ENCODE results near the gene MAP3K21. TPM values are rescaled to one million over a fixed set of nuclear protein-coding genes. Genes with fewer than 3 reads are reported as not detected.

The MAP3K21 gene
- total RNA-seq, 4 donors from 2014 or later = 0.19 to 1.9 (median 1.1) TPM

DNA sequence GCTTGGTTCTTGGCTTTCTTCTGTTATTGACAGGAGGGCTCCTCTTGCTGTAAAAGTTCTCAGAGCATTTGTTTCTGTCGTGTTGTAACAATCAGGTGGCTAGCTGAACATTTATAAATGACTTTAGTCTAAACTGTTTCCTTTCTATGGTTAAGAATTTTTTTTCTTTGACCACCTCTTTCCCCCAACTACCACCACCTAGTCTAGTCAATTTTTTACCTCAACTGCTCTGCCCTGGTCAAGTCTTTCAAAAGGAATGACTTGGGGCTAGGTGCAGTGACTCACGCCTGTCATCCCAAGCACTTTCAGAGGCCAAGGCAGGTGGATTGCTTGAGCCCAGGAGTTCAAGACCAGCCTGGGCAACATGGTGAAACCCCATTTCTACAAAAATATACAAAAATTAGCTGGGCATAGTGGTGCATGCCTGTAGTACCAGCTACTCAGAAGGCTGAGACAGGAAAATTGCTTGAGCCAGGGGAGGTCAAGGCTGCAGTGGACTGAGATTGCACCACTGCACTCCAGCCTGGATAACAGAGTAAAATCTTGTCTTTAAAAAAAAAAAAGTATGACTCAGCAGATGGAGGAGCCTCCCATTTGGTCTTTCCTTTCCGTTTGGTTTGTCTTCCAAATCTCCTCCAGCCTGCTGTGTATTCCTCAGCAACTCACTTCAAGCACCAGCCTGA is 40.7 kb downstream of the MAP3K21 start:
- TF ChIP-seq, protein P1, sequence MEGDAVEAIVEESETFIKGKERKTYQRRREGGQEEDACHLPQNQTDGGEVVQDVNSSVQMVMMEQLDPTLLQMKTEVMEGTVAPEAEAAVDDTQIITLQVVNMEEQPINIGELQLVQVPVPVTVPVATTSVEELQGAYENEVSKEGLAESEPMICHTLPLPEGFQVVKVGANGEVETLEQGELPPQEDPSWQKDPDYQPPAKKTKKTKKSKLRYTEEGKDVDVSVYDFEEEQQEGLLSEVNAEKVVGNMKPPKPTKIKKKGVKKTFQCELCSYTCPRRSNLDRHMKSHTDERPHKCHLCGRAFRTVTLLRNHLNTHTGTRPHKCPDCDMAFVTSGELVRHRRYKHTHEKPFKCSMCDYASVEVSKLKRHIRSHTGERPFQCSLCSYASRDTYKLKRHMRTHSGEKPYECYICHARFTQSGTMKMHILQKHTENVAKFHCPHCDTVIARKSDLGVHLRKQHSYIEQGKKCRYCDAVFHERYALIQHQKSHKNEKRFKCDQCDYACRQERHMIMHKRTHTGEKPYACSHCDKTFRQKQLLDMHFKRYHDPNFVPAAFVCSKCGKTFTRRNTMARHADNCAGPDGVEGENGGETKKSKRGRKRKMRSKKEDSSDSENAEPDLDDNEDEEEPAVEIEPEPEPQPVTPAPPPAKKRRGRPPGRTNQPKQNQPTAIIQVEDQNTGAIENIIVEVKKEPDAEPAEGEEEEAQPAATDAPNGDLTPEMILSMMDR (IDR thresholded peaks at IDR 0.05; ENCODE audit: low read depth) = no peak

DNA sequence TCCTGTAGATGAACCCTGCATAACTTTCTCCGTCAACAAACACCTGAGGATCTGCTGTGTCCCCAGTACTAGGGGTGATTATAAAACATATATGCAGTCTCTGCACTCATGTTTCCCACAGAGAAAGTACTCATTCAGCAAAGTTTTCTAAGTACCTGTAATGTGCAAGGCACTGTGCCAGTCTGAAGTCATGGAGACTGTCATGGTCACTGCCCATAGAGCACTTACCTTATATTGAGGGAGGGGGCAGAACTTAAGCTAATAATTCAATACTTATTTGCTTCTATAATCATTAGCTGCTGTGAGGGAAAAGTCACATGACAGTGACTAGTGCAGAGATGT is 41.2 kb downstream of the MAP3K21 start:
- TF ChIP-seq, protein P1 (IDR thresholded peaks at IDR 0.05; ENCODE audit: low read depth) = no peak

DNA sequence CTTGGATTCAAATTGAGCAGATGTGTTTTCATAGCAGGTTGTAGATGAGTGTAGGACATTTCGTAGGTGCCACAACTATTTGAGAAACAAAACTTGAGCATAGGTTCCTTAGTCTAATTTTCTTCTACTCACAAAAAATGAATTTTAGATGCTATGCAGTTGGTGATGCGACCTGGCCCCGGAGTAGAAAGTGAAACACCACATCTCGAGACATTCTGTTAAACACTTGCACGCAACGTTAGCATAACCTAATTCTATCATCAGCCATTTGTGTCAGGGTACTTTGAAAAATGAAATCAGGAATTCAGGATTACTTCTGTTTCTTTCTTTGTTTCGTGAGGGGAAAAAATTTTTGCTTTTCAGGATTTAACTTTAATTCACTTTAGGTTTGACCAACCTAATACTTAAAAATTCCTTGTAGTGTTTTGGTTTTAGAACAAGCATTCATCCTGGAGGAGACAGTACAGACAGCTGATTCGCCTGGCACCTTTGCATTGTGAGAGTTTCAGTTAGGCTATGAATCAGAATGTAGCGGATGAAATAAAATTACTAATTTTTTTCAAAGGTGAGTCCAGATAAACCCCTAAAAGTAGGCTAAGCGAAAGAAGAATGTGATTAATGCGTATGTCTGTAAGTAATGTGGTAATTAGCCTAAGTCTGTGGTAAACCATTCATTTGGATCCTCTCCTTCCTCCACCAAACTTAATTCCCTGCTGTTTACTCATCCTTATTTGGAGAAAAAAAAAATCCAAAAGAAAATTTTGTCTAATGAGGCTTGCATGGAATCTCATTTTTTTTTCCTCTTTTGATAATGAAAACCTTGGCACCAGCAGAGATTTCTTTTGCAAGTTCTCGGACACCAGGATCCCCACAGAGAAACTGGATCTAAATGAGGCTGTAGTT is 44.9 kb downstream of the MAP3K21 start:
- TF ChIP-seq, protein P1 (IDR thresholded peaks at IDR 0.05; ENCODE audit: low read depth) = no peak

DNA sequence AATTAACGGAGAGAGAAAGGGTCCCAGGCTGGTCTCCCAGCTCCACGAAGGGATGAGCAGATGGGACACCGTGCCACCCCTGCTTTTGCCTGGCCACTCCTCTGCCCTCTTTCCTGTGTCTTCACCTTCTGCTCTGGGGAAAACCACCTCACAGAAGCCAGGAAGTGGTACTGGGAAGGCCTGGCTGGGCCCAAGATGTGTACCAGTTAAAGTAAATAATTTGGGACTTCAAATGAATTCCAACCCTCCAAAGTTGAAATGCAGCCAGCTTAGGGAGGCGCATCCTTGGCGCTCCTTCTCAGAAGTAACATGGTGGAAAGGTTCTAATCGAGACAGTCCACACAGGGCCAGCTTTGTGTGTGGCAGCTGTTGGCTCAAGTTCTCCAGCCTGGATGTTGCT is 45.7 kb downstream of the MAP3K21 start:
- TF ChIP-seq, protein P1 (IDR thresholded peaks at IDR 0.05; ENCODE audit: low read depth) = no peak

DNA sequence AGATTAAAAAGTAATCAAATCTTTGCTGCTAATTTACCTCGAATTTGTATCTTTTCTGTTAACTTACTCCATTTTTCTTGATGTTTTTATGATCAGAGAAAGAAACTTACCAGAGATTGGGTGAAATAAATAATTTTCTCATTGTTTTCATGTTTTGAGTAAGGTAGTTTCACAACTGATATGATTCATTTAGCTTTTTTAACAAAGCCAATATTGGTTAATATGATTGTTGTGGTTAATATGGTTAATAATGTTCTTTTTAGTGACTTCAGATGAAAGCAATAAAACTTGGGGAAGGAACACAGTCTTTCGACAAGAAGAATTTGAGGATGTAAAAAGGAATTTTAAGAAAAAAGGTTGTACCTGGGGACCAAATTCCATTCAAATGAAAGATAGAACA is 48.1 kb downstream of the MAP3K21 start:
- TF ChIP-seq, protein P1 (IDR thresholded peaks at IDR 0.05; ENCODE audit: low read depth) = no peak

DNA sequence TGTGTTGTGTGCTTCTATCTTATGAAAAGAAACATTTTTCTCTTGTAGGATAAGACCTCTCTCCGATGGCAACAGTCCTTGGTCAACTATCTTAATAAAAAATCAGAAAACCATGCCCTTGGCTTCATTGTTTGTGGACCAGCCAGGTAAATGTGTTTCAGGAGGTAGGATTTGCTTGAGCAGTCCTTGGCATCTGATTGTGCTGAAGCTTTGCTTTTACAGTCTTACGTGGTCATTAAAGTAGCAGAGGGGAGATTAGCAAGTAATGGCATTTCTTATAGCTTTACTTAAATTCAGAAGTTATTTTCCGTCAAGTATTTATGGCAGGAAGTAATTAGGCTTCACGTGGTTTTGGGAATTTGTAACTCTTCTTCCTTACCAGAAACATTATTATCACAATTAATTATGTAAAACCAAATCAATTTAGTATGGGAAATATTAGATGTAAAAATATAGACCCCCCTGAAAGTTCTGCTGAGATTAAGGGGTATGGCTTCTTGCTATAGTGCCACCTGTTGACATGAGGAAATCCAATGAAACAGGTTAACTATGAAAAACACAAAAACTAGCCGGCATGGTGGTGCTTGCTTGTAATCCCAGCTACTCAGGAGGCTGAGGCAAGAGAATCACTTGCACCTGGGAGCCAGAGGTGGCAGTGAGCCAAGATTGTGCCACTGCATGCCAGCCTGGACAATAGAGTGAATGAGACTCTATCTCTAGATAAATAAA is 49.0 kb downstream of the MAP3K21 start:
- TF ChIP-seq, protein P1 (IDR thresholded peaks at IDR 0.05; ENCODE audit: low read depth) = no peak

Data from subcutaneous adipose tissue (tissue), 4 donors.